Measurements from ENCODE around the gene ETV6. TPM values are rescaled to one million over a fixed set of nuclear protein-coding genes. Genes with fewer than 3 reads are reported as not detected.

The ETV6 gene
- total and polyA plus RNA-seq, 2 of the 8 experiments (the other 6 are each of a cell fraction or from before 2014, with no cell fraction given): 5.5 to 23.9 TPM

- 93% methylated on average over 1 of the region's 1 CpG; no CpG with 5 or more reads in 1 of the 2 experiments for WGBS, 2 experiments (ENCODE audit: extremely low coverage in 1 of 2, insufficient coverage in 1 of 2, insufficient read length in 1 of 2, insufficient replicate concordance in 2 of 2, low coverage in 1 of 2, low lambda C conversion rate in 2 of 2, missing lambda C conversion rate in 1 of 2)
- ChIA-PET CTCF (ENCODE audit: partially characterized antibody) (no interaction called here), POLR2A (ENCODE audit: partially characterized antibody) (no interaction called here)
- Histone ChIP-seq H3K4me1 (replicated peaks in 1 of 4; ENCODE audit: control insufficient read depth in 3 of 4, insufficient read depth in 4 of 4, low read length in 3 of 4) (no peaks in the 10 kb centered on the region), H4K8ac (ENCODE audit: extremely low read depth, insufficient read depth, low read length) (no peak overlapping the region), H3K79me2 (ENCODE audit: control insufficient read depth in 1 of 2, insufficient read depth in 2 of 2, low read length in 2 of 2) (no peaks in the 10 kb centered on the region), H2BK20ac (ENCODE audit: low read length) (no peak overlapping the region), H4K91ac (replicated peaks; ENCODE audit: insufficient read length, low read length) (no peak overlapping the region), H3K18ac (ENCODE audit: extremely low read depth, low read length) (no peak overlapping the region), H3K36me3 (ENCODE audit: control insufficient read depth in 2 of 4, insufficient read depth in 4 of 4, low read length in 3 of 4) (no peaks in the 10 kb centered on the region), H3K27me3 (replicated peaks in 1 of 4; ENCODE audit: control insufficient read depth in 3 of 4, extremely low read depth in 1 of 4, insufficient read depth in 3 of 4, low read length in 3 of 4) (no peaks in the 10 kb centered on the region), H3K27ac (ENCODE audit: low read depth, low read length) (no peak overlapping the region), H3K79me1 (ENCODE audit: low read depth, low read length) (no peaks in the 10 kb centered on the region), H2BK120ac (replicated peaks; ENCODE audit: low read depth, low read length) (no peak overlapping the region), H3K14ac (ENCODE audit: insufficient read length) (no peak overlapping the region), H3K9me3 (ENCODE audit: insufficient read depth in 2 of 2, low read depth in 1 of 2, low read length in 1 of 2) (no peaks in the 10 kb centered on the region), H2AK5ac (ENCODE audit: low read depth, low read length) (no peak overlapping the region), H3K4me3 (ENCODE audit: extremely low read depth in 1 of 4, insufficient read depth in 2 of 4, low read depth in 3 of 4, low read length in 4 of 4) (no peak overlapping the region), H3K9ac (replicated peaks in 1 of 4; ENCODE audit: extremely low read depth in 1 of 4, low read depth in 3 of 4, low read length in 3 of 4) (no peak overlapping the region), H3K4ac (replicated peaks; ENCODE audit: insufficient read length, low read depth, low read length) (no peak overlapping the region), H2BK5ac (ENCODE audit: low read depth, low read length) (no peak overlapping the region), H4K20me1 (replicated peaks in 1 of 2; ENCODE audit: control insufficient read depth in 1 of 2, insufficient read depth in 2 of 2, low read length in 2 of 2) (no peaks in the 10 kb centered on the region), H3K4me2 (ENCODE audit: insufficient read depth in 1 of 2, low read depth in 2 of 2, low read length in 2 of 2) (no peak overlapping the region), H2AFZ (ENCODE audit: low read length) (no peak overlapping the region), H3K23ac (ENCODE audit: insufficient read length) (no peak overlapping the region), H4K5ac (ENCODE audit: insufficient read length, low read depth, low read length) (no peak overlapping the region), H3K23me2 (ENCODE audit: low read depth, low read length) (no peaks in the 10 kb centered on the region), H2BK15ac (ENCODE audit: low read length) (no peak overlapping the region), H2BK12ac (ENCODE audit: low read depth, low read length) (no peak overlapping the region), H3K56ac (replicated peaks; ENCODE audit: insufficient read length, low read depth, low read length) (no peak overlapping the region)
- no peak for FAIRE-seq
- no peak for DNase-seq (ENCODE audit: low read depth in 1 of 2, low spot score in 2 of 2)
- TF ChIP-seq YY1 (IDR thresholded peaks at IDR 0.05; ENCODE audit: low read depth, low read length) (no peak), RNF2 (IDR thresholded peaks at IDR 0.05; ENCODE audit: borderline replicate concordance, low read depth, low read length, missing control alignments, poor library complexity, severe bottlenecking) (no peak), SUZ12 (IDR thresholded peaks at IDR 0.05; ENCODE audit: low read length) (no peak), SRF (IDR thresholded peaks at IDR 0.05; ENCODE audit: low read depth, low read length) (no peak), ATF3 (IDR thresholded peaks at IDR 0.05; ENCODE audit: insufficient read depth, low read depth, low read length) (no peak), EGR1 (IDR thresholded peaks at IDR 0.05; ENCODE audit: borderline replicate concordance, low read depth, low read length) (no peak), KDM5A (IDR thresholded peaks at IDR 0.05; ENCODE audit: low read length) (no peak), POU5F1 (IDR thresholded peaks at IDR 0.05; ENCODE audit: low read depth, low read length) (no peak), SP1 (IDR thresholded peaks at IDR 0.05; ENCODE audit: low read depth, low read length) (no peak), PHF8 (conservative IDR thresholded peaks at IDR 0.05; ENCODE audit: low read depth, low read length) (no peak), EZH2 (IDR thresholded peaks at IDR 0.05; ENCODE audit: low read depth, low read length, severe bottlenecking) (no peak), CEBPB (IDR thresholded peaks at IDR 0.05; ENCODE audit: low read depth, low read length) (no peak), RBBP5 (IDR thresholded peaks at IDR 0.05; ENCODE audit: borderline replicate concordance, low read depth, low read length) (no peak), BRCA1 (IDR thresholded peaks at IDR 0.05; ENCODE audit: low read depth, low read length) (no peak), TBP (IDR thresholded peaks at IDR 0.05; ENCODE audit: low read depth, low read length) (no peak)
Observed at GRCh38 chr12:11916113-11916512, 266.6 kb downstream of the ETV6 start.

Measured in H1 (cell line).